Keratinocyte (primary cell): ENCODE data around the gene BSDC1. TPM values are rescaled to one million over a fixed set of nuclear protein-coding genes. Genes with fewer than 3 reads are reported as not detected.
A peak's percentile ranks its signal among the peaks of the same experiment; 100 is the strongest.

Experiments
- DNase-seq: peaks from one replicate; pipeline ENCODE4 v3.0.0-alpha.2; 2011; ENCODE audit warnings: low read depth, missing footprints, low spot score
- FAIRE-seq: peaks from 2 replicates; lab custom pipeline; 2011; peaks lifted over from hg19 to GRCh38; lab: Jason Lieb, UNC
- H2AFZ ChIP-seq: 2 replicates; pipeline ENCODE4 v1.6.0; 2012; ENCODE audit warnings: low read length, control low read depth, inconsistent platforms; ENCODE audit not compliant: control insufficient read depth
- H3K27ac ChIP-seq: 2 replicates; pipeline ENCODE4 v1.5.1; 2011; ENCODE audit warnings: low read length; ENCODE audit not compliant: control insufficient read depth, insufficient read depth
- H3K27me3 ChIP-seq: 3 replicates; pipeline ENCODE4 v1.6.0; 2011; ENCODE audit warnings: low read length; ENCODE audit not compliant: control insufficient read depth, insufficient read depth; ENCODE audit errors: extremely low read depth
- H3K36me3 ChIP-seq, 2 experiments: 2 replicates in 1 of 2; 3 replicates in 1 of 2; pipeline ENCODE4 v1.5.1; 2011; ENCODE audit warnings: low read length in 2 of 2, mild to moderate bottlenecking in 1 of 2; ENCODE audit not compliant: control insufficient read depth in 2 of 2, insufficient read depth in 2 of 2; ENCODE audit errors: extremely low read depth in 1 of 2
- H3K4me1 ChIP-seq: 3 replicates; pipeline ENCODE4 v1.5.1; 2011; ENCODE audit warnings: low read length; ENCODE audit not compliant: control insufficient read depth, insufficient read depth; ENCODE audit errors: extremely low read depth
- H3K4me2 ChIP-seq: 3 replicates; pipeline ENCODE4 v1.6.0; 2011; ENCODE audit warnings: low read depth, low read length; ENCODE audit not compliant: control insufficient read depth, insufficient read depth; ENCODE audit errors: extremely low read depth
- H3K4me3 ChIP-seq, 3 experiments: fragments of 200-600 bp in 1 of 3; sonication (generic) in 1 of 3; 2 replicates in 2 of 3; 3 replicates in 1 of 3; pipeline ENCODE4 v1.5.1; 2011 to 2016; ENCODE audit warnings: low read length in 3 of 3, mild to moderate bottlenecking in 3 of 3, control low read depth in 2 of 3, inconsistent platforms in 1 of 3, low read depth in 1 of 3, mixed read lengths in 1 of 3, mixed run types in 1 of 3, moderate library complexity in 1 of 3; ENCODE audit not compliant: control insufficient read depth in 2 of 3, insufficient read depth in 2 of 3; ENCODE audit errors: extremely low read depth in 1 of 3
- H3K79me2 ChIP-seq: 2 replicates; pipeline ENCODE4 v1.6.0; 2012; ENCODE audit warnings: low read length; ENCODE audit not compliant: control insufficient read depth, insufficient read depth
- H3K9ac ChIP-seq: 3 replicates; pipeline ENCODE4 v1.6.0; 2011; ENCODE audit warnings: low read length; ENCODE audit not compliant: control insufficient read depth, insufficient read depth; ENCODE audit errors: extremely low read depth
- H3K9me1 ChIP-seq: 3 replicates; pipeline ENCODE4 v1.6.0; 2011; ENCODE audit warnings: low read length; ENCODE audit not compliant: control insufficient read depth, insufficient read depth; ENCODE audit errors: extremely low read depth
- H3K9me3 ChIP-seq: 2 replicates; pipeline ENCODE4 v1.5.1; 2012; ENCODE audit warnings: low read depth, low read length; ENCODE audit not compliant: control insufficient read depth
- H4K20me1 ChIP-seq: 3 replicates; pipeline ENCODE4 v1.6.0; 2011; ENCODE audit warnings: low read length; ENCODE audit not compliant: control insufficient read depth, insufficient read depth; ENCODE audit errors: extremely low read depth
- EZH2 ChIP-seq: IDR thresholded peaks from one replicate; pipeline ENCODE4 v1.6.1; 2012; ENCODE audit warnings: inconsistent platforms, mild to moderate bottlenecking, low read length, moderate library complexity
- dilution Hi-C: fragments of 300-500 bp; cut with MboI; formaldehyde crosslinking; loops from one replicate; pipeline ENCODE4 v1.7.0; 2020; ENCODE audit warnings: low sequenced_read_pairs; ENCODE audit not compliant: extremely low pct_ligation_motif_present
- polyA plus RNA-seq, 5 experiments: library from polyadenylated mRNA; depleted of rRNA in 3 of 5; stranded (reverse) in 3 of 5; stranded (forward) in 1 of 5; unstranded in 1 of 5; fragments of >200 nt; gene quantifications; 1 replicate in 1 of 5; 2 replicates in 3 of 5; 3 replicates in 1 of 5; pipeline versions ENCODE4 v1.2.1 to v1.2.3, GENCODE V29; 2011 to 2012; ENCODE audit warnings: missing spikeins in 2 of 5, low read depth in 1 of 5, low replicate concordance in 1 of 5
- TF ChIP-seq, protein P1 (sequence below), 3 experiments: IDR thresholded peaks in 1 of 3; conservative IDR thresholded peaks in 1 of 3; optimal IDR thresholded peaks in 1 of 3; 2 replicates in 2 of 3; 3 replicates in 1 of 3; pipeline versions ENCODE3 to v1.5.1; 2011; ENCODE audit warnings: low read length in 3 of 3, mild to moderate bottlenecking in 3 of 3, moderate library complexity in 2 of 3, control low read depth in 1 of 3, inconsistent platforms in 1 of 3; ENCODE audit not compliant: insufficient read depth in 2 of 3; ENCODE audit errors: extremely low read depth in 1 of 3

Gene BSDC1
- polyA plus RNA-seq, 1 donor (not counting 4 experiments of a cell fraction or from before 2014, with no cell fraction given), result 38.1 TPM

DNA sequence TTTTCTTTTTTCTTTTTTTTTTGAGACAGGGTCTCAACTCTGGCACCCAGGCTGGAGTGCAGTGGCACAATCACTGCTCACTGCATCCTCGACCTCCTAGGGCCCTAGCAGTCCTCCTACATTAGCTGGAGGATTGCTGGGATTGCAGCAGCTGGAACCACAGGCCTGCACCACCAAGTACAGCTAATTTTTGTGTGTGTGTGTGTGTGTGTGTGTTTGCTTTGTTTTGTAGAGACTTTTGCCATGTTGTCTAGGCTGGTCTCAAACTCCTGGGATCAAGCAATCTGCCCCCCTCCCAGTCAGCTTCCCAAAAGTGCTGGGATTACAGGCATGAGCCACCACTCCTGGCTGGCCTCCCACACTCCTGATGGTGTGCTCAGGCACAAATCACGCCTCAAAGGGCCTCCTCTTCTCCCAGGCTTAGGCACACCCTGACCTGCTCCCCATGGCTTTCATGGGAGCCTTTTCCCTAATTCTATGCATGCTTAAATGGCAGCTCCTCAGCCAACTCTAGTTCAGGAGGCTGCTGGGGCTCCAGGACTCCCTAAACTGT lies 41.3 kb downstream of the BSDC1 start:
- H3K4me2 ChIP-seq, result peak overlapping the region; percentile 93
- dilution Hi-C loops, result no loop called here
- no peak overlapping the region for H3K9ac ChIP-seq

GRCh38 chr1:32352239-32352745 lies 41.9 kb downstream of the BSDC1 start:
- Histone ChIP-seq H4K20me1 (no peaks in the 10 kb centered on the region), H3K27ac (no peak overlapping the region), H3K4me1 (peaks cover 21% of the 10 kb centered on the region), H3K4me2 (peak overlapping the region; percentile 93), H3K36me3 (peaks cover 0 to 4% of the 10 kb centered on the region in 2 experiments), H3K79me2 (no peaks in the 10 kb centered on the region), H3K9me1 (no peaks in the 10 kb centered on the region), H3K27me3 (no peaks in the 10 kb centered on the region), H3K4me3 (peak overlapping the region; percentile 41 to 76 (median 60)), H2AFZ (peak overlapping the region; percentile 80), H3K9me3 (no peaks in the 10 kb centered on the region), H3K9ac (peak overlapping the region; percentile 84)
- DNase-seq (no peak), FAIRE-seq (no peak)
- dilution Hi-C loops, result no loop called here
- TF ChIP-seq EZH2, result no peak
- TF ChIP-seq, protein P1, sequence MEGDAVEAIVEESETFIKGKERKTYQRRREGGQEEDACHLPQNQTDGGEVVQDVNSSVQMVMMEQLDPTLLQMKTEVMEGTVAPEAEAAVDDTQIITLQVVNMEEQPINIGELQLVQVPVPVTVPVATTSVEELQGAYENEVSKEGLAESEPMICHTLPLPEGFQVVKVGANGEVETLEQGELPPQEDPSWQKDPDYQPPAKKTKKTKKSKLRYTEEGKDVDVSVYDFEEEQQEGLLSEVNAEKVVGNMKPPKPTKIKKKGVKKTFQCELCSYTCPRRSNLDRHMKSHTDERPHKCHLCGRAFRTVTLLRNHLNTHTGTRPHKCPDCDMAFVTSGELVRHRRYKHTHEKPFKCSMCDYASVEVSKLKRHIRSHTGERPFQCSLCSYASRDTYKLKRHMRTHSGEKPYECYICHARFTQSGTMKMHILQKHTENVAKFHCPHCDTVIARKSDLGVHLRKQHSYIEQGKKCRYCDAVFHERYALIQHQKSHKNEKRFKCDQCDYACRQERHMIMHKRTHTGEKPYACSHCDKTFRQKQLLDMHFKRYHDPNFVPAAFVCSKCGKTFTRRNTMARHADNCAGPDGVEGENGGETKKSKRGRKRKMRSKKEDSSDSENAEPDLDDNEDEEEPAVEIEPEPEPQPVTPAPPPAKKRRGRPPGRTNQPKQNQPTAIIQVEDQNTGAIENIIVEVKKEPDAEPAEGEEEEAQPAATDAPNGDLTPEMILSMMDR (optimal IDR thresholded peaks at IDR 0.05 in 1 of 3, IDR thresholded peaks at IDR 0.05 in 1 of 3, conservative IDR thresholded peaks at IDR 0.05 in 1 of 3; ENCODE audit: extremely low read depth in 1 of 3, insufficient read depth in 2 of 3, low read length in 3 of 3), result no peak

More for the DNA sequence above, 41.3 kb downstream of the BSDC1 start:
- Histone ChIP-seq H3K27me3 (no peaks in the 10 kb centered on the region), H3K79me2 (no peaks in the 10 kb centered on the region), H3K4me3 (no peak overlapping the region), H2AFZ (no peak overlapping the region), H3K9me3 (no peaks in the 10 kb centered on the region), H3K4me1 (peaks cover 21% of the 10 kb centered on the region), H3K27ac (no peak overlapping the region), H3K9me1 (no peaks in the 10 kb centered on the region), H3K36me3 (peaks cover 0 to 4% of the 10 kb centered on the region in 2 experiments), H4K20me1 (no peaks in the 10 kb centered on the region)
- TF ChIP-seq, protein P1 (optimal IDR thresholded peaks at IDR 0.05 in 1 of 3, IDR thresholded peaks at IDR 0.05 in 1 of 3, conservative IDR thresholded peaks at IDR 0.05 in 1 of 3; ENCODE audit: extremely low read depth in 1 of 3, insufficient read depth in 2 of 3, low read length in 3 of 3), result no peak
- no peak for TF ChIP-seq EZH2
- FAIRE-seq, result no peak
- no peak for DNase-seq
